Sigmoid colon (tissue), 3 donors: ENCODE data around the gene VWA3B.

Experiments
- POLR2A ChIP-seq, 2 donors: fragments of 450-650 bp; IDR thresholded peaks; one replicate each; pipeline ENCODE4 v1.6.1; 2016; ENCODE audit warnings: antibody characterized with exemption in 2 of 2, mild to moderate bottlenecking in 2 of 2, moderate library complexity in 2 of 2
- TF ChIP-seq, protein P1 (sequence below), 4 experiments: fragments of 450-650 bp in 3 of 4; fragments of 200-600 bp in 1 of 4; IDR thresholded peaks; one replicate each; pipeline ENCODE4 v1.5.1; 2016 to 2019; ENCODE audit warnings: antibody characterized with exemption in 4 of 4, mild to moderate bottlenecking in 3 of 4, moderate library complexity in 2 of 4

DNA sequence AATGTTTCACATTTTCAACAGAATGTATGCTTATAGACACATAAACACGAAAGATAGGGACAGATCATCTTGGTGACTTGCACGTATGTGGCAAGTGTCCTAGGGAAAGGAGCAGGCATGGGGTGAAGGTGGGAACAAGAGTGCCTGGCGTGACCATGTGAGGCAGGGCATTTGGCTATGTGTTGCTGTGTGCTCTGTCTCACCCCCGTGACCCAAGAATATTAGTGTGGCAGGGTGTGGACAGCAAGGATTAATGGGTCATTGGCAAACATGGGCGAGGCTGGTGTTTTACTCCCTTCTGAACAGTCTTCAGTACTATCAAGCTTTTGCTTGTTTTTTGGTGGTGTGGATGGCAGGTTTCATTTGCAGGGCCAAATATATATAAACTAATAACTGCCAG lies 1.3 kb upstream of the VWA3B start:
- no peak for TF ChIP-seq POLR2A (IDR thresholded peaks at IDR 0.05)
- TF ChIP-seq, protein P1, sequence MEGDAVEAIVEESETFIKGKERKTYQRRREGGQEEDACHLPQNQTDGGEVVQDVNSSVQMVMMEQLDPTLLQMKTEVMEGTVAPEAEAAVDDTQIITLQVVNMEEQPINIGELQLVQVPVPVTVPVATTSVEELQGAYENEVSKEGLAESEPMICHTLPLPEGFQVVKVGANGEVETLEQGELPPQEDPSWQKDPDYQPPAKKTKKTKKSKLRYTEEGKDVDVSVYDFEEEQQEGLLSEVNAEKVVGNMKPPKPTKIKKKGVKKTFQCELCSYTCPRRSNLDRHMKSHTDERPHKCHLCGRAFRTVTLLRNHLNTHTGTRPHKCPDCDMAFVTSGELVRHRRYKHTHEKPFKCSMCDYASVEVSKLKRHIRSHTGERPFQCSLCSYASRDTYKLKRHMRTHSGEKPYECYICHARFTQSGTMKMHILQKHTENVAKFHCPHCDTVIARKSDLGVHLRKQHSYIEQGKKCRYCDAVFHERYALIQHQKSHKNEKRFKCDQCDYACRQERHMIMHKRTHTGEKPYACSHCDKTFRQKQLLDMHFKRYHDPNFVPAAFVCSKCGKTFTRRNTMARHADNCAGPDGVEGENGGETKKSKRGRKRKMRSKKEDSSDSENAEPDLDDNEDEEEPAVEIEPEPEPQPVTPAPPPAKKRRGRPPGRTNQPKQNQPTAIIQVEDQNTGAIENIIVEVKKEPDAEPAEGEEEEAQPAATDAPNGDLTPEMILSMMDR (IDR thresholded peaks at IDR 0.05), result no peak
